HG02970 (cell line): ENCODE results near the gene HCAR2.
"Not testable (repeated sequence)": the region's sequence is repeated elsewhere in the genome, so short reads cannot be mapped to it uniquely, and the experiment has no call there.

Experiments
- ATAC-seq: cut with Tn5 transposase; IDR thresholded peaks from one replicate; pipeline ENCODE4 v1.9.1; 2021; ENCODE audit warnings: mild to moderate bottlenecking, moderate library complexity, moderate number of reproducible peaks; ENCODE audit not compliant: unreplicated experiment, low FRiP score

Gene HCAR2

DNA sequence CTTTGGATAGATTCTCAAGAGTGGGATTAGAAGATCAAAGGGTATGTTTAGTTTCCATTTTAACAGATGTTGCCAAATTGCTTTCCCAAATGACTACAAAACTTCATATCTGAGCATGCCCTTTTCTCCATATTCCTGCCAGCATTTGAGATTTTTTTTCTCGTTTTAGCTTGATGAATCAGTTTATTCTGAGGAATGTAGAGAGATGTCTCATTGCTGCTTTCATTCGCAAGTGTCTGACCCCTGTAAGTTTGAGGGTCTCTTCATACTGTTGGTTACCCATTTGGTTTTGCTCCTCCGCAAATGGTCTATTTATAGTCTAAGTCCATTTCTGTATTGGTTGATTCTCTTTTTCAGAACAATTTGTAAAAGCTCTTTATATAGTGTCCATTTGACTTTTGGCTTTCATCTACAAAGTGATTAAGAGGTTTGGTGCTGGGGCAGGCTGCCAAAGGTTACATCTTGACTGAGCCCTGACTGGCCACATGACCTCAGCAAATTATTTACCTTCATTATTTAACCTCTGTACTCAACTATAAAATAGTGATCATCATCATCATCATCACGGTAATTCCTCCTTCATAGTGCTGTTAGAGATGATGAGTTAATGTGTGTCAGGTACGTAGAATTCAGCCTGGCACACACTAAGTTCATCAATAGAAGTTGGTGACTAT is 33.6 kb downstream of the HCAR2 start:
- no peak for ATAC-seq

DNA sequence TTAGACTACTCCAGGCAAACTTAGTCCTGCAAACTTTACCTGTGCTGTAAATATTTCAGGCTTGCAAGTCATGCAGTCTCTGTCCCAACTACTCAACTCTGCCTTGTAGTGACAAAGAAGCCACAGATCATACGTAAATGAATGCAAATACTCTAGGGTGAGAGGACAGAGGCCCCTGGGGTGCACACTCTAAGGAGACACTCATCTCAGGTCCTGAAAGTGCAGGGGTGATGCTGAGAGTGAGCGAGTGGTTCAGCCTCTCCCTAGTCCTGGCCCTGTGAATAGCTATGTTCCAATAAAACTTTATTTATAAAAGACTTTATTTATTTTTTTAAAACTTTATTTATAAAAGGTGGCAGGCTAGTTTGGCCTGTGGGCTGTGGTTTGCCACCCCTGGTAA is 34.9 kb downstream of the HCAR2 start:
- ATAC-seq, result no peak

DNA sequence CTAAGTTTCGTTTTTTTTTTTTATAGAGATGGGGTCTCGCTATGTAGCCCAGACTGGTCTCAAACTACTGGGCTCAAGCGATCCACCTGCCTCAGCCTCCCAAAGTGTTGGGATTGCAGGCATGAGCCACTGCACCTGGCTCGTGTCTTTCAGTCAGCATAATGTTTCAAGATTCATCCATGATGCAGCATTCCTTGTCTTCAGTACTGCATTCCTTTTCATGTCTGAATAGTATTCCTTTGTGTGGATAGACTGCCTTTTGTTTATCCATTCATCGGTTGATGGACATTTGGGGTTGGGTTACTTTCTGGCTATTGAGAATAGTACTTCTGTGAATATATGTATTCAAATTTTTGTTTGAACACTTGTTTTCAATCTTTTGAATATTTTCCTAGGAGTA is 37.4 kb downstream of the HCAR2 start:
- ATAC-seq, result no peak

DNA sequence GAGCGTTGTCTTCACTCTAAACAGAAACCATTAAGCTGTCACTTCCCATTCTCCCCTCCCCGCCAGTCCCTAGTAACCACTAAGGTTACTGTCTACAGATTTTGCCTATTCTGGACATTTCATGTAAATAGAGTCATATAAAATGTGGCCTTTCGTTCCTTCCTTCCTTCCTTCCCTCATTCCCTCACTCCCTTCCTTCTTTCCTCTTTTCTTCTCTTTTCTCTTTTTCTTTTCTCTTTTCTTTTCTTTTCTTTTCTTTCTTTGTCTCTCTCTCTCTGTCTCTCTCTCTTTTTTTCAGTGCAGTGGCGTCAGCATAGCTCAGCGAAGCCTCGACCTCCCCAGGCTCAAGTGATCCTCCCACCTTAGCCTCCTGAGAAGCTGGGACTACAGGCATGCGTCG is 37.8 kb downstream of the HCAR2 start:
- ATAC-seq, result no peak

DNA sequence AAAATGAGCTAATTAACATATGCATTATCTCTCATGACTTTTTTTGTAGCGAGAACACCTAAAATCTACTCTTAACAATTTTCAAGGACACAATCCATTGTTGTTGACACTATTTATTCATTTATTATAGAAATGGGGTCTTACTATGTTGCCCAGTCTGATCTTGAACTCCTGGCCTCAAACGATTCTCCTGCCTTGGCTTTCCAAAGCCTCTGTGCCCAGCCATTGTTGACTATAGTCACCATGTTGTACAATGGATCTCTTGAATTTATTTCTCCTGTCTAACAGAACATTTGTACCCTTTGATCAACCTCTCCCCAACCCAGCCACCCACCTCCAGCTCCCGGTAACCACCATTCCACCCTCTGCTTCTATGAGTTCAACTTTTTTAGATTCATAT is 41.2 kb downstream of the HCAR2 start:
- ATAC-seq, result no peak

DNA sequence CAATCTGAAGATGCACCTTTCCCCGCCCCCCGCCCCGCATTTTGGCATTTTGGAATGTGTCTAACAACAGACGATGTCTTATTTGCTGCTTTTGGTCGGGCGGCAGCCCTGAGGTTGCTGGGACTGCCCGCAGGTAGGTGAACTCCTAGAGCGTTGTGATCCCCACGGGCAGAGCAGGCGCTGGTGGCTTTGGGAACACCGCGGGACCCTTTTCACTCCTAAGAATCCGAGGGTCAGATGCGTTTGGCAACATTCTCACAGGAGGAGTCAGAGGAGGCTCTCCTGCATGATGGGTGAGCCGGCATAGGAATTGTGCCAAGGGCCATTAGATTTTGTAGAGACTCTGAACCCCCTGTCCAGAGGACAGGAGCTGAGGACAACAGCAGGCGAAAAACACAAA is 41.9 kb downstream of the HCAR2 start:
- ATAC-seq, result no peak

DNA sequence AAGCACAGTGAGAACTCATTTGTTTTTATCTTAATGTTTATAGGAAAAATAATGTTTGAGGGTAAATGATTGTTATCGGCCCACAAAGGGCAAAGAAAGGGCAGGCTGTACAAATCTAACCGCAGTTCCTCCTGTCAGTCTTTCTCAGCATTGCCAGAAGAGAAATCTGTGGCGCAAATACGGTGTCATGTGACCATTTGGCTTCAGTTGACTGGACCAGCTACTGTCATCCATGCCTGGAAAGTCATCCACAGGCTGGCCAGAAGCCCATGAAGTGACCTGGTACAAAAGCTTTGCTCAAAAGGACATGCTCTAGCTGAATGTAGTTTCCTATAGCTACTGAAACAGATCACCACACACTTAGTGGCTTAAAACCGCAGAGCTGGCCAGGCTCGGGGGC is 43.6 kb downstream of the HCAR2 start:
- ATAC-seq, result no peak

DNA sequence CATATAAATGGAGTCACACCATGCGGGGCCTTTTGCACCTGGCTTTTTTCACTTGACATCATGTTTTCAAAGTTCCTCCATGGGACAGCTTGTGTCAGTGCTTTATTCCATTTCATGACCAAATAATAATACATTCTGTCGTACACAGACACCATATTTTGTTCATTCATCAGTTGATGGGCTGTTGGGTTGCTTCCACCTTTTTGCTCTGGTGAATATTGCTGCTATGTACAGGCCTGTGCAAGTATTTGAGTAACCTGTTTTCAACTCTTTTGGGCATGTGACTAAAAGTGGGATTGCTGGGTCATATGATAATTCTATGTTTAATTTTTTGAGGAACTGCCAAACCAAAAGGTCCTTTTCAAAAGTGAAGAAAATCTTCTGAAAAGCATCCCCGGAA is 46.9 kb downstream of the HCAR2 start:
- ATAC-seq, result no peak

DNA sequence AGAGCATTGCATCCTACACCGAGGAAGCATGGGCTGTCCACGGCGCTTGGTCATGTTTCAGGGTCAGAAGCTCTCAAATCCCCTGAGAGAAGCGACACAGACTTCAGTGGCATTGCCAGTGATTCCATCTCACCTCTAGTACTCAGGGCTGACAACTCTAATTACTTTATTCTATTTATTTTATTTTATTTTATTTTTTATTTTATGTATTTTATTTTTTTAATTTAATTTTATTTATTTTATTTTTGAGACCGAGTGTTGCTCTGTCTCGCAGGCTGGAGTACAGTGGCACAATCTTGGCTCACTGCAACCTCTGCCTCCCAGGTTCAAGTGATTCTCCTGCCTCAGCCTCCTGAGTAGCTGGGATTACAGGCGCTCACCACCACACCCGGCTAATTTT is 49.9 kb downstream of the HCAR2 start:
- not testable (repeated sequence) for ATAC-seq

DNA sequence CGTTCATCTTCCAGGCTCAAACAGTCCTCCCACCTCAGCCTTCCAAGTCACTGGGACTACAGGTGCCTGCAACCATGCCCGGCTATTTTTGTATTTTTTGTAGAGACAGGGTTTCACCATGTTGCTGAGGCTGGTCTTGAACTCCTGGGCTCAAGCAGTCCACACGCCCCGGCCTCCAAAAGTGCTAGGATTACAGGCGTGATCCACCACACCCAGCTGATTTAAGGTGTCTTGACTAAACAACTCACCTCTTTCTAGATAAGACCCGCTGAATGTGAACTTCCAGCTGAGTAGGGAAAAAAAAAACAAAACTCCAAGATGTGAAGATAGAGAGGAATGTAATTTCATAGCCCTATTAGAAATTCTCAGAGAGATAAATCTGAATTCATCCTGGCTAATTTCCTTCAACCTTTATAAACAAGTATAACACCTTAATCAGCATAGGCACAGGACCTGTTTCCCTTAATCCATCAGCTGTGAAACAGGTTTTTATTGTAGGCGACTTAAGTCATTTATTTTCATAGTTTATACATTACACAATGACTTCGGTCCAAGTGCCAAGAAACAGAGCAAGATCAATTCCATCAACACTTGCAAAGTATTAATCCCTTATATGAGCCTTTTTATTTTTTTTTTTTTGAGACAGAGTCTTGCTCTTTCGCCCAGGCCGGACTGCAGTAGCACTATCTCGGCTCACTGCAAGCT is 51.5 kb downstream of the HCAR2 start:
- no peak for ATAC-seq
